HG02870 (cell line): ENCODE data around the gene ATP2A3.

Source experiments
- ATAC-seq: cut with Tn5 transposase; IDR thresholded peaks from one replicate; pipeline ENCODE4 v1.9.1; 2021; ENCODE audit warnings: mild to moderate bottlenecking, moderate library complexity; ENCODE audit not compliant: unreplicated experiment

The ATP2A3 gene

GRCh38 chr17:3974138-3974687 lies 10.0 kb upstream of the ATP2A3 start:
- no peak for ATAC-seq

GRCh38 chr17:3973495-3974137 lies 9.4 kb upstream of the ATP2A3 start:
- no peak for ATAC-seq

GRCh38 chr17:3972931-3973330 lies 8.7 kb upstream of the ATP2A3 start:
- no peak for ATAC-seq

- no peak for ATAC-seq
Measured at GRCh38 chr17:3972281-3972731, 8.1 kb upstream of the ATP2A3 start.

GRCh38 chr17:3970668-3971067 lies 6.4 kb upstream of the ATP2A3 start:
- no peak for ATAC-seq

GRCh38 chr17:3969963-3970362 lies 5.7 kb upstream of the ATP2A3 start:
- no peak for ATAC-seq

- no peak for ATAC-seq
Measured at GRCh38 chr17:3968886-3969524, 4.8 kb upstream of the ATP2A3 start.

GRCh38 chr17:3968015-3968414 lies 3.8 kb upstream of the ATP2A3 start:
- no peak for ATAC-seq

- no peak for ATAC-seq
Measured at GRCh38 chr17:3966720-3967363, 2.6 kb upstream of the ATP2A3 start.

GRCh38 chr17:3965118-3965800 lies 1.0 kb upstream of the ATP2A3 start:
- no peak for ATAC-seq

GRCh38 chr17:3963237-3964201 lies 718 bp downstream of the ATP2A3 start:
- peak; percentile 10 for ATAC-seq

- ATAC-seq, result no peak
Measured at GRCh38 chr17:3962965-3963236, 1.3 kb downstream of the ATP2A3 start.

- ATAC-seq, result no peak
Measured at GRCh38 chr17:3962217-3962964, 1.8 kb downstream of the ATP2A3 start.

GRCh38 chr17:3961564-3962047 lies 2.6 kb downstream of the ATP2A3 start:
- no peak for ATAC-seq

GRCh38 chr17:3960764-3961163 lies 3.5 kb downstream of the ATP2A3 start:
- ATAC-seq, result no peak

GRCh38 chr17:3959921-3960601 lies 4.2 kb downstream of the ATP2A3 start:
- ATAC-seq, result no peak

- no peak for ATAC-seq
Measured at GRCh38 chr17:3959295-3959899, 4.8 kb downstream of the ATP2A3 start.

- ATAC-seq, result no peak
Measured at GRCh38 chr17:3957735-3958599, 6.3 kb downstream of the ATP2A3 start.
